SK-N-SH (cell line): Measurements from ENCODE around the gene TAOK1.

Source experiments
- EP300 ChIP-seq, 2 experiments: IDR thresholded peaks; 2 replicates each; pipeline versions ENCODE4 v1.4.0 to v1.6.1; 2012; ENCODE audit warnings: borderline replicate concordance in 1 of 2, low read depth in 1 of 2, low read length in 1 of 2
- POLR2AphosphoS5 ChIP-seq: IDR thresholded peaks from 2 replicates; pipeline ENCODE4 v1.6.1; 2012; ENCODE audit warnings: low read depth, low read length
- TAF1 ChIP-seq: IDR thresholded peaks from 2 replicates; pipeline ENCODE4 v1.6.1; 2012; ENCODE audit warnings: low read depth, mild to moderate bottlenecking, low read length, moderate library complexity, borderline replicate concordance
- TF ChIP-seq, protein P1 (sequence below): fragments of 200-600 bp; sonication (generic); IDR thresholded peaks from 2 replicates; pipeline ENCODE4 v1.6.1; 2017; ENCODE audit warnings: antibody characterized with exemption, mild to moderate bottlenecking, moderate library complexity
- TF ChIP-seq, protein P2 (sequence below): IDR thresholded peaks from 2 replicates; pipeline ENCODE4; 2012

DNA sequence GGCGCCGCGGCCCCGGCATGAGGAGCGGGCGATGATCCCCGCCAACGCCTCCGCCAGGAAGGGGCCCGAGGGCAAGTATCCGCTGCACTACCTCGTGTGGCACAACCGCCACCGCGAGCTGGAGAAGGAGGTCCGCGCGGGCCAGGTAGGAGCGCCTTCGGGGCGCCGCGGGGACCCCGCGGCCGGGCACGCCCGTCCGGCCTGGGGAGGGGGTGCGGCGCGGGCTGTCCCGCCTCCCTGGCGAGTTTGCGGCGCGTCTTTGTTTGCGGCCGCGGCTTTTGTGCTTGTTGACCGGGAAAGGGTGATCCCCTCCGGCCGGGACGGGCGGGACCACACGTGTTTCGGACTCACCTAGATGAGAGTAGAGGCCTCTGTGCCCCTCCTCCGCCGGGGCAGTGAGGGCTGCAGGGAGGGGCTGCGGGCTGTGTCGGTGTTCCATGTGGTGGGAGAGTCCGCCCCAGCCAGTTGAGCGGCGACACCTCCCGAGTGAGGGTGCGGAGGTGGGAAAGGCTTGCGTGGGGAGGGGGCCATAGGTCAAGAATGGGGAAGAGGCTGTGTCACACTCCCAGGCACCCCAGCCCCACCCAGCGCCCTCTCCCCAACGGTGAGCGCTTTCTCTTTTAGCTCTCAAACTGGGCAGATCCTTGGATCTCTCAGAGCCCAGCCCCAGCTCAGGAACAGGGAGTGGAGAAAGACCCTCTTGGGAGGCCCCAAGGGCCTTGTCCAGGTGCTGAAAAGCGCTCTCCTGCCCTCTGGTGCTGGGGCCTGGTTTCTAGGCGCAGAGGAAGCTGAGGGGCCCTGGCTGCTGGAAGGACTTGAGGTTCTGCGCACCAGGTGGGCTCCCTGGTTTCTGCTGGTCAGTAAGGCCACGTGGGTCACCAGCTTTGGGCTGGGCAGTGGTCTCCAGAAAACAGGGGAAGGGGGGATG lies 203.7 kb downstream of the TAOK1 start:
- TF ChIP-seq, protein P1, sequence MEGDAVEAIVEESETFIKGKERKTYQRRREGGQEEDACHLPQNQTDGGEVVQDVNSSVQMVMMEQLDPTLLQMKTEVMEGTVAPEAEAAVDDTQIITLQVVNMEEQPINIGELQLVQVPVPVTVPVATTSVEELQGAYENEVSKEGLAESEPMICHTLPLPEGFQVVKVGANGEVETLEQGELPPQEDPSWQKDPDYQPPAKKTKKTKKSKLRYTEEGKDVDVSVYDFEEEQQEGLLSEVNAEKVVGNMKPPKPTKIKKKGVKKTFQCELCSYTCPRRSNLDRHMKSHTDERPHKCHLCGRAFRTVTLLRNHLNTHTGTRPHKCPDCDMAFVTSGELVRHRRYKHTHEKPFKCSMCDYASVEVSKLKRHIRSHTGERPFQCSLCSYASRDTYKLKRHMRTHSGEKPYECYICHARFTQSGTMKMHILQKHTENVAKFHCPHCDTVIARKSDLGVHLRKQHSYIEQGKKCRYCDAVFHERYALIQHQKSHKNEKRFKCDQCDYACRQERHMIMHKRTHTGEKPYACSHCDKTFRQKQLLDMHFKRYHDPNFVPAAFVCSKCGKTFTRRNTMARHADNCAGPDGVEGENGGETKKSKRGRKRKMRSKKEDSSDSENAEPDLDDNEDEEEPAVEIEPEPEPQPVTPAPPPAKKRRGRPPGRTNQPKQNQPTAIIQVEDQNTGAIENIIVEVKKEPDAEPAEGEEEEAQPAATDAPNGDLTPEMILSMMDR = peak; percentile 36
- TF ChIP-seq POLR2AphosphoS5 (no peak), TAF1 (no peak), EP300 (IDR thresholded peaks at IDR 0.05; ENCODE audit: borderline replicate concordance in 1 of 2, low read depth in 1 of 2, low read length in 1 of 2) (no peak)
- TF ChIP-seq, protein P2, sequence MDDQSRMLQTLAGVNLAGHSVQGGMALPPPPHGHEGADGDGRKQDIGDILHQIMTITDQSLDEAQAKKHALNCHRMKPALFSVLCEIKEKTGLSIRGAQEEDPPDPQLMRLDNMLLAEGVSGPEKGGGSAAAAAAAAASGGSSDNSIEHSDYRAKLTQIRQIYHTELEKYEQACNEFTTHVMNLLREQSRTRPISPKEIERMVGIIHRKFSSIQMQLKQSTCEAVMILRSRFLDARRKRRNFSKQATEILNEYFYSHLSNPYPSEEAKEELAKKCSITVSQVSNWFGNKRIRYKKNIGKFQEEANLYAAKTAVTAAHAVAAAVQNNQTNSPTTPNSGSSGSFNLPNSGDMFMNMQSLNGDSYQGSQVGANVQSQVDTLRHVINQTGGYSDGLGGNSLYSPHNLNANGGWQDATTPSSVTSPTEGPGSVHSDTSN = no peak
